ENCODE results near the gene TBXAS1. TPM values are rescaled to one million over a fixed set of nuclear protein-coding genes. Genes with fewer than 3 reads are reported as not detected.

The TBXAS1 gene
- total RNA-seq, 1 donor from 2014 or later, result 5.0 TPM

- ATAC-seq (no peak), DNase-seq (no peak)
- intact Hi-C loops (cut with micrococcal nuclease), result no loop called here
Measured at GRCh38 chr7:139989366-139990141, 160.5 kb downstream of the TBXAS1 start.

GRCh38 chr7:139990142-139990535 lies 161.1 kb downstream of the TBXAS1 start:
- intact Hi-C loops (cut with micrococcal nuclease), result no loop called here
- DNase-seq (no peak), ATAC-seq (no peak)

- ATAC-seq (no peak), DNase-seq (no peak)
- intact Hi-C loops (cut with micrococcal nuclease), result no loop called here
Measured at GRCh38 chr7:139990571-139991268, 161.7 kb downstream of the TBXAS1 start.

- intact Hi-C loops (cut with micrococcal nuclease), result no loop called here
- ATAC-seq, result no peak
- no peak for DNase-seq
Measured at GRCh38 chr7:139991269-139991666, 162.2 kb downstream of the TBXAS1 start.

- no peak for ATAC-seq
- DNase-seq, result no peak
- intact Hi-C loops (cut with micrococcal nuclease), result no loop called here
Measured at GRCh38 chr7:139991911-139992310, 162.8 kb downstream of the TBXAS1 start.

- intact Hi-C loops (cut with micrococcal nuclease), result no loop called here
- ATAC-seq (no peak), DNase-seq (no peak)
Measured at GRCh38 chr7:139992353-139993044, 163.4 kb downstream of the TBXAS1 start.

- intact Hi-C loops (cut with micrococcal nuclease), result no loop called here
- no peak for DNase-seq
Measured at GRCh38 chr7:139993169-139993568, 164.1 kb downstream of the TBXAS1 start.

GRCh38 chr7:139993592-139993991 lies 164.5 kb downstream of the TBXAS1 start:
- no peak for ATAC-seq
- intact Hi-C loops (cut with micrococcal nuclease), result no loop called here
- no peak for DNase-seq

More at GRCh38 chr7:139993169-139993568, 164.1 kb downstream of the TBXAS1 start:
- no peak for ATAC-seq

GRCh38 chr7:139994356-139994755 lies 165.3 kb downstream of the TBXAS1 start:
- DNase-seq, result no peak

GRCh38 chr7:139995017-139995915 lies 166.2 kb downstream of the TBXAS1 start:
- intact Hi-C loops (cut with micrococcal nuclease), result no loop called here
- ATAC-seq (peak; percentile 90), DNase-seq (peak; percentile 63)

More at GRCh38 chr7:139994356-139994755, 165.3 kb downstream of the TBXAS1 start:
- intact Hi-C loops (cut with micrococcal nuclease), result no loop called here
- no peak for ATAC-seq

GRCh38 chr7:139998572-139998971 lies 169.5 kb downstream of the TBXAS1 start:
- ATAC-seq, result no peak
- intact Hi-C loops (cut with micrococcal nuclease), result no loop called here
- no peak for DNase-seq

- DNase-seq (no peak), ATAC-seq (no peak)
- intact Hi-C loops (cut with micrococcal nuclease), result no loop called here
Measured at GRCh38 chr7:139999516-139999915, 170.5 kb downstream of the TBXAS1 start.

GRCh38 chr7:140000666-140001268 lies 171.7 kb downstream of the TBXAS1 start:
- ATAC-seq (no peak), DNase-seq (no peak)
- intact Hi-C loops (cut with micrococcal nuclease), result loop anchor here (10.0 kb wide), 3 partner anchors 356 to 506 kb away; no protein-coding TSS in a partner anchor

GRCh38 chr7:140003913-140004382 lies 174.9 kb downstream of the TBXAS1 start:
- DNase-seq (no peak), ATAC-seq (no peak)
- intact Hi-C loops (cut with micrococcal nuclease), result loop anchor here (10.0 kb wide), 3 partner anchors 359 to 509 kb away; no protein-coding TSS in a partner anchor

GRCh38 chr7:140004672-140005071 lies 175.6 kb downstream of the TBXAS1 start:
- DNase-seq (no peak), ATAC-seq (no peak)
- intact Hi-C loops (cut with micrococcal nuclease), result loop anchor here (10.0 kb wide), 3 partner anchors 360 to 510 kb away; no protein-coding TSS in a partner anchor

- ATAC-seq (no peak), DNase-seq (no peak)
- intact Hi-C loops (cut with micrococcal nuclease), result loop anchor here (10.0 kb wide), 3 partner anchors 361 to 511 kb away; no protein-coding TSS in a partner anchor
Measured at GRCh38 chr7:140005341-140005740, 176.3 kb downstream of the TBXAS1 start.

- intact Hi-C loops (cut with micrococcal nuclease), result loop anchor here (10.0 kb wide), 3 partner anchors 361 to 511 kb away; no protein-coding TSS in a partner anchor
- ATAC-seq (peak; percentile 42), DNase-seq (peak; percentile 53)
Measured at GRCh38 chr7:140005754-140006503, 176.9 kb downstream of the TBXAS1 start.

Data from left ventricle myocardium superior (tissue), 1 donor.